Measurements from ENCODE around the gene INSR.

GRCh38 chr19:7229735-7230134 lies 64.5 kb downstream of the INSR start:
- TF ChIP-seq CTCF (IDR thresholded peaks at IDR 0.05; ENCODE audit: borderline replicate concordance, extremely low read depth, low read length, poor library complexity, severe bottlenecking), result no peak
- TF ChIP-seq EZH2 (IDR thresholded peaks at IDR 0.05; ENCODE audit: borderline replicate concordance, low read depth, low read length, severe bottlenecking), result no peak

Data from DND-41 (cell line).